Parathyroid adenoma (tissue), 2 donors: Measurements from ENCODE around the gene FKBP7.

ENCODE experiments used
- H2AFZ ChIP-seq: fragments of 300-600 bp; sonication (generic); one replicate; pipeline ENCODE4 v1.7.0; 2017; ENCODE audit warnings: antibody characterized with exemption, mild to moderate bottlenecking
- H3K27ac ChIP-seq: fragments of 300-600 bp; sonication (generic); one replicate; pipeline ENCODE4 v1.7.0; 2017
- H3K27me3 ChIP-seq: fragments of 300-600 bp; sonication (generic); one replicate; pipeline ENCODE4 v1.7.0; 2017; ENCODE audit warnings: low read length; ENCODE audit not compliant: control insufficient read depth, insufficient read depth
- H3K36me3 ChIP-seq: fragments of 300-600 bp; sonication (generic); one replicate; pipeline ENCODE4 v1.7.0; 2017; ENCODE audit warnings: low read length; ENCODE audit not compliant: control insufficient read depth, insufficient read depth
- H3K4me1 ChIP-seq: fragments of 300-600 bp; sonication (generic); one replicate; pipeline ENCODE4 v1.7.0; 2017; ENCODE audit warnings: control low read depth
- H3K4me2 ChIP-seq: fragments of 300-600 bp; sonication (generic); one replicate; pipeline ENCODE4 v1.7.0; 2017; ENCODE audit warnings: low read length
- H3K4me3 ChIP-seq: fragments of 300-600 bp; sonication (generic); one replicate; pipeline ENCODE4 v1.7.0; 2017; ENCODE audit warnings: low read depth, low read length
- H3K79me2 ChIP-seq: fragments of 300-600 bp; sonication (generic); one replicate; pipeline ENCODE4 v1.7.0; 2017; ENCODE audit warnings: control low read depth
- H3K9ac ChIP-seq: fragments of 300-600 bp; sonication (generic); one replicate; pipeline ENCODE4 v1.7.0; 2017; ENCODE audit warnings: mild to moderate bottlenecking
- H3K9me3 ChIP-seq: fragments of 300-600 bp; sonication (generic); one replicate; pipeline ENCODE4 v1.7.0; 2017; ENCODE audit warnings: low read length; ENCODE audit not compliant: control insufficient read depth
- TF ChIP-seq, protein P1 (sequence below): fragments of 300-600 bp; sonication (generic); IDR thresholded peaks from one replicate; pipeline ENCODE4 v1.7.0; 2017; ENCODE audit warnings: antibody characterized with exemption, mild to moderate bottlenecking
- donor health status: primary hyperparathyroidism.

The FKBP7 gene

DNA sequence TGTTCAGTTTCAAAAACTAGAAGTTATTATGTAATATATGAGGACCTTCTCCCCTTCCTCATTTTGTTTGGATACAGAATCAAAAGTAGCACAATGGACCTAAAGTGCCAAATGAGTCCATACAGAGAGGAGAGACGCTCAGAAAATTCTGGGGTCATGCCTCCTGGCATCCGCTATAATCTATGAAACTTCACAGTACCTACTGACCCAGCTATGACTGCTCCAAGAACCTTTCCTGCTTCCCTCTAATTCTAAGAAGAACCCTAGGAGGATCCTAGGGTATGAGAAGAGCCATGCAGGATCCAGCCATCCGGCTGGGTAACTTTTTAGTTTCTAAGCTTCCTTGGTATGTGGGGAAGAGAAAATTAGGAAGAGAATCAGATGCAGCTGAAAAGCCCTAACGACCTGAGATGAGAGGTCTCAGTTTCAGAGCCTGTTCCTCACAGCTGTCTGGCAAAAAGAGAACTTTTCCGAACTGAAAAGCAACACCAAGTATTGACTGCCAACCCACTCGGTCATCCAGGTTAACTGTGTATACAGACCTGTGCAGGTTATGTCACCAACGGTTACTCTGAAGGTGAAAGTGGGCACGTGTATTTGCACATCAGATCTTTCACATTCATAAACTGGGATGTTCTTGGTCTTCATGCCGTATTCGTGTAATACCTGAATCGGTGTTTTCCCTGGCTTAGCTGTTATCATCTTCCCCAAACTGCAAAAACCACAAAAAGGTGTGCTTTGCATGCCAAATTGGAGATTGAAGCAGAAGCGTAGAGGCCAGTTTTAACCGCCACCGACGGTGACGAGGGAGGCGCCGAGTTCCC is 28.5 kb downstream of the FKBP7 start:
- TF ChIP-seq, protein P1, sequence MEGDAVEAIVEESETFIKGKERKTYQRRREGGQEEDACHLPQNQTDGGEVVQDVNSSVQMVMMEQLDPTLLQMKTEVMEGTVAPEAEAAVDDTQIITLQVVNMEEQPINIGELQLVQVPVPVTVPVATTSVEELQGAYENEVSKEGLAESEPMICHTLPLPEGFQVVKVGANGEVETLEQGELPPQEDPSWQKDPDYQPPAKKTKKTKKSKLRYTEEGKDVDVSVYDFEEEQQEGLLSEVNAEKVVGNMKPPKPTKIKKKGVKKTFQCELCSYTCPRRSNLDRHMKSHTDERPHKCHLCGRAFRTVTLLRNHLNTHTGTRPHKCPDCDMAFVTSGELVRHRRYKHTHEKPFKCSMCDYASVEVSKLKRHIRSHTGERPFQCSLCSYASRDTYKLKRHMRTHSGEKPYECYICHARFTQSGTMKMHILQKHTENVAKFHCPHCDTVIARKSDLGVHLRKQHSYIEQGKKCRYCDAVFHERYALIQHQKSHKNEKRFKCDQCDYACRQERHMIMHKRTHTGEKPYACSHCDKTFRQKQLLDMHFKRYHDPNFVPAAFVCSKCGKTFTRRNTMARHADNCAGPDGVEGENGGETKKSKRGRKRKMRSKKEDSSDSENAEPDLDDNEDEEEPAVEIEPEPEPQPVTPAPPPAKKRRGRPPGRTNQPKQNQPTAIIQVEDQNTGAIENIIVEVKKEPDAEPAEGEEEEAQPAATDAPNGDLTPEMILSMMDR: no peak

GRCh38 chr2:178448968-178449661 is 29.3 kb downstream of the FKBP7 start:
- Histone ChIP-seq H3K36me3 (no peaks in the 10 kb centered on the region), H3K27ac (no peak overlapping the region), H3K4me1 (peaks cover 19% of the 10 kb centered on the region), H3K9me3 (no peaks in the 10 kb centered on the region), H2AFZ (no peak overlapping the region), H3K27me3 (no peaks in the 10 kb centered on the region), H3K79me2 (peaks cover 3% of the 10 kb centered on the region), H3K4me3 (peak overlapping the region; percentile 82), H3K4me2 (peak overlapping the region; percentile 55), H3K9ac (no peak overlapping the region)
- TF ChIP-seq, protein P1: no peak

More for the DNA sequence above, 28.5 kb downstream of the FKBP7 start:
- H3K27ac ChIP-seq: peak overlapping the region; percentile 97
- no peaks in the 10 kb centered on the region for H3K9me3 ChIP-seq
- H3K27me3 ChIP-seq: no peaks in the 10 kb centered on the region
- peak overlapping the region; percentile 82 for H3K4me3 ChIP-seq
- no peaks in the 10 kb centered on the region for H3K36me3 ChIP-seq
- no peak overlapping the region for H3K9ac ChIP-seq
- H2AFZ ChIP-seq: peak overlapping the region; percentile 98
- H3K4me2 ChIP-seq: peak overlapping the region; percentile 55
- H3K4me1 ChIP-seq: peaks cover 19% of the 10 kb centered on the region
- H3K79me2 ChIP-seq: peaks cover 3% of the 10 kb centered on the region

DNA sequence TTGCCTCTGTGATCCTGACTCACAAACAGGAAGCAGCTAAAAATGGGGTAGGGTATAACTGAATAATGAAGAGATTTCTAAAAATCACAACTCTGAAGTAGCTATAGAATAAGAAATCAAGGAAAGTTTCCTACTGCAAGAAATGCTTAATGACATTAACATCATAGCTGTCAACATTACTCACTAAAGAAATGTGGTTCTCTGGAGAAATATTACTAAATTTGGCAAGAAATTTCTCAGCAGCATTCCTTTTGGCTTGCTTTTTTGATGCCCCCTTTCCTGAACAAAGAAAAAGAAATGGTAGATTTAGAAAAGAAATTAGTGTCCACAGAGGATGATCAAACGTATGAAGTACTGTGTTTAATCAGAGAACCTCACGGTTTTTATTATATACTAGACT is 37.0 kb downstream of the FKBP7 start:
- no peaks in the 10 kb centered on the region for H3K9me3 ChIP-seq
- H3K27me3 ChIP-seq: no peaks in the 10 kb centered on the region
- H3K4me1 ChIP-seq: no peaks in the 10 kb centered on the region
- TF ChIP-seq, protein P1: no peak
- no peak overlapping the region for H3K4me2 ChIP-seq
- no peak overlapping the region for H3K9ac ChIP-seq
- H3K4me3 ChIP-seq: no peak overlapping the region
- no peaks in the 10 kb centered on the region for H3K36me3 ChIP-seq
- H3K27ac ChIP-seq: no peak overlapping the region
- no peak overlapping the region for H2AFZ ChIP-seq
- peaks cover 3% of the 10 kb centered on the region for H3K79me2 ChIP-seq

- Histone ChIP-seq H3K27ac (no peak overlapping the region), H3K36me3 (no peaks in the 10 kb centered on the region), H2AFZ (no peak overlapping the region), H3K27me3 (no peaks in the 10 kb centered on the region), H3K4me3 (no peak overlapping the region), H3K9ac (no peak overlapping the region), H3K4me2 (no peak overlapping the region), H3K9me3 (no peaks in the 10 kb centered on the region), H3K79me2 (no peaks in the 10 kb centered on the region), H3K4me1 (no peaks in the 10 kb centered on the region)
- TF ChIP-seq, protein P1: no peak
Observed at GRCh38 chr2:178436662-178437061, 41.7 kb downstream of the FKBP7 start.
